RWPE1 (cell line): ENCODE data around the gene NTSR1.

ENCODE experiments used
- CTCF ChIA-PET: fragments of 350-600 bp; sonication (Branson Sonifier 250); formaldehyde crosslinking; extraction: SDS; loops from one replicate; lab custom pipeline; 2021; lab: Yijun Ruan, JAX
- POLR2A ChIA-PET: fragments of 400-600 bp; formaldehyde crosslinking; extraction: SDS; loops from one replicate; lab custom pipeline; 2020; ENCODE audit warnings: antibody characterized with exemption; ENCODE audit not compliant: low non-redundant PET; lab: Yijun Ruan, JAX
- DNase-seq: peaks from one replicate; pipeline ENCODE4 v3.0.0; 2012; ENCODE audit warnings: low spot score
- H3K27ac ChIP-seq: fragments of 450-650 bp; 2 replicates; pipeline ENCODE4 v1.5.1; 2017
- TF ChIP-seq, protein P1 (sequence below): fragments of 450-650 bp; conservative IDR thresholded peaks from 2 replicates; pipeline ENCODE4 v1.5.1; 2017; ENCODE audit warnings: low read depth, mild to moderate bottlenecking

The NTSR1 gene

DNA sequence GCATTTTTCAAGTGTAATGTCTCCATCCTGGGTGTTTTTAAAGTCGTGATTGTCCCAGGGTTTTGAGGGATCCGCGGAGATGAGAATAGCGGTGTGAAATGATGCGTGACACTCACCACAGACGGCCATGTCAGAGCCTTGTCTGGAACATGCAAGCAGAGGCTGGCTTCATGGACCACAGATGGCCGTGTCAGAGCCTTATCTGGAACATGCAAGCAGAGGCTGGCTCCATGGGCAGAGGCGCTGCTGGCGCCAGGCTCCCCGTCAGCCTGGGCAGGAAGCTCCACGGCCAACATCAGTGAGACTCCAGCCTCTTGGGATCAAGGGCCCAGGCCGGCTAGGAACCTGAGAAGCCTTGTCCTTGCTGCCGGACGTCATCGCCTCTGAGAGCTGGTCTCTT is 80.0 kb downstream of the NTSR1 start:
- no peak overlapping the region for H3K27ac ChIP-seq
- POLR2A ChIA-PET = no interaction called here
- DNase-seq = no peak
- TF ChIP-seq, protein P1, sequence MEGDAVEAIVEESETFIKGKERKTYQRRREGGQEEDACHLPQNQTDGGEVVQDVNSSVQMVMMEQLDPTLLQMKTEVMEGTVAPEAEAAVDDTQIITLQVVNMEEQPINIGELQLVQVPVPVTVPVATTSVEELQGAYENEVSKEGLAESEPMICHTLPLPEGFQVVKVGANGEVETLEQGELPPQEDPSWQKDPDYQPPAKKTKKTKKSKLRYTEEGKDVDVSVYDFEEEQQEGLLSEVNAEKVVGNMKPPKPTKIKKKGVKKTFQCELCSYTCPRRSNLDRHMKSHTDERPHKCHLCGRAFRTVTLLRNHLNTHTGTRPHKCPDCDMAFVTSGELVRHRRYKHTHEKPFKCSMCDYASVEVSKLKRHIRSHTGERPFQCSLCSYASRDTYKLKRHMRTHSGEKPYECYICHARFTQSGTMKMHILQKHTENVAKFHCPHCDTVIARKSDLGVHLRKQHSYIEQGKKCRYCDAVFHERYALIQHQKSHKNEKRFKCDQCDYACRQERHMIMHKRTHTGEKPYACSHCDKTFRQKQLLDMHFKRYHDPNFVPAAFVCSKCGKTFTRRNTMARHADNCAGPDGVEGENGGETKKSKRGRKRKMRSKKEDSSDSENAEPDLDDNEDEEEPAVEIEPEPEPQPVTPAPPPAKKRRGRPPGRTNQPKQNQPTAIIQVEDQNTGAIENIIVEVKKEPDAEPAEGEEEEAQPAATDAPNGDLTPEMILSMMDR = no peak
- CTCF ChIA-PET = interaction anchor here (0.6 to 3.8 kb wide), 7 partner anchors 20 to 172 kb away, joined by 3 to 70 read pairs (median 4); no protein-coding TSS in a partner anchor

DNA sequence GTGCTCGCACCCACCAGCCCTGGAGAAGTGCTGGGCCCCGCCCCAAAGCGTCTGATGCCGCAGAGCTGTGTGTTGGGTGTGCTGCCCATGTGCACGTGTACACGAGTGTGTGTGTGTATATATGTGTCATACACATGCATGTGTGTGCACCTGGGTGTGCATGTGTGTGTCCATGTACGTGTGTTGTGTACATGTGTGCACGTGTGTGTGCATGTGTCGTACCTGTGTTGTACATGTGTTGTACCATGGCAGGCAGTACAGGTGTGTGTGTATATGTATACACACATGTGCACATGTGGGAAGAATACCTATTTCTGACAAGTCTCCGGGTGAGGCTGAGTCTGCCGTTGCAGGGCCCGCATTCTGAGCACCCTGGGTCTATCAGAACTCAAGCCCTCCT is 81.4 kb downstream of the NTSR1 start:
- peak overlapping the region; percentile 10; the same call in 1 of the 2 replicates for H3K27ac ChIP-seq
- TF ChIP-seq, protein P1 = no peak
- DNase-seq = no peak
- ChIA-PET POLR2A (no interaction called here), CTCF (interaction anchor here (0.6 to 3.8 kb wide), 12 partner anchors 19 to 290 kb away, joined by 3 to 70 read pairs (median 8); partner anchors contain the start of gene NTSR1)

DNA sequence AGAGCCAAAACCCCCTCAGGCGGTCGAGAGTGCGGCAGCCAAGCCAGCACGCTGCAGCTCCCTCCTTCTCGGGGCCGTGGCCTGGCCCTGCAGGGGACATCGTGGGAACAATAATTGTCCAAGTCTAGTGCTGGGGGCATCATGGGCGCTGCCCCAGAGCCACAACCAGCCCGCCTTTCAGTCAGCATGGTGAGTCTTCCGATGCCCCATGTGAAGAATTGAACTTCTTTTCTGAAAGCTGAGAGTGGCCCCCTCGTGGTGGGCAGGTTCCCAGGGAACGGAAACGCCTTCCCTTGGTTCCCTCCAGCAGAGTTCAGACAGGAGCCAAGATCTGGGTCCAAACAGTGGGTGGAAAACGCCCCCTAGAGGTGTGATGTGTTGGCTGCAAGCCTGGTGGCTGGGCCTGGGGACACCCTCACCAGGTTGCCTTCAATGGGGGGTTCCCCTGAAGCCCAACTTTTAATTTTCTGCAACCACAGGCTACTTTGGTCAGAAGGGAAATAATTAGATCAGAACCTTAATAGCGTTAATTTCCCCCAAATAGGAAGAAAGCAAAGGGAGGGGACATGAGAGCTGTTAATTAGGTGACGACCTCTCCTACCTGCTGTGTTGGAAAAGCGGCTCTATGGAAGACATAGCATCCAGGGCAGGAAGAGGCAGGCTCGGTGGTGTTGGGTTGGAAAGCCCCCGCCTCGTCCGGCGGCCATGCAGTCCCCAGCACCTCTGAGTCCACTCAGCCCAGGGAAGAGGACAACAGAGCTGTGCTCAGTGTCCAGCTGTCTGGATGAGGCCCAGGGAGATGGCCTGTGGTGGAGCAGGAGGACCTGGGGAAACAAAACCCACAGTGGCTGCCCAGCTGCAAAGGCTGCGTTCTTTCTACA is 82.9 kb downstream of the NTSR1 start:
- TF ChIP-seq, protein P1 = peak; percentile 100
- ChIA-PET CTCF (interaction anchor here (0.6 to 3.8 kb wide), 54 partner anchors 9 to 441 kb away, joined by 3 to 70 read pairs (median 6); partner anchors contain the start of genes NTSR1 and SLCO4A1), POLR2A (no interaction called here)
- peak; percentile 96 for DNase-seq
- peak overlapping the region; percentile 97 for H3K27ac ChIP-seq

DNA sequence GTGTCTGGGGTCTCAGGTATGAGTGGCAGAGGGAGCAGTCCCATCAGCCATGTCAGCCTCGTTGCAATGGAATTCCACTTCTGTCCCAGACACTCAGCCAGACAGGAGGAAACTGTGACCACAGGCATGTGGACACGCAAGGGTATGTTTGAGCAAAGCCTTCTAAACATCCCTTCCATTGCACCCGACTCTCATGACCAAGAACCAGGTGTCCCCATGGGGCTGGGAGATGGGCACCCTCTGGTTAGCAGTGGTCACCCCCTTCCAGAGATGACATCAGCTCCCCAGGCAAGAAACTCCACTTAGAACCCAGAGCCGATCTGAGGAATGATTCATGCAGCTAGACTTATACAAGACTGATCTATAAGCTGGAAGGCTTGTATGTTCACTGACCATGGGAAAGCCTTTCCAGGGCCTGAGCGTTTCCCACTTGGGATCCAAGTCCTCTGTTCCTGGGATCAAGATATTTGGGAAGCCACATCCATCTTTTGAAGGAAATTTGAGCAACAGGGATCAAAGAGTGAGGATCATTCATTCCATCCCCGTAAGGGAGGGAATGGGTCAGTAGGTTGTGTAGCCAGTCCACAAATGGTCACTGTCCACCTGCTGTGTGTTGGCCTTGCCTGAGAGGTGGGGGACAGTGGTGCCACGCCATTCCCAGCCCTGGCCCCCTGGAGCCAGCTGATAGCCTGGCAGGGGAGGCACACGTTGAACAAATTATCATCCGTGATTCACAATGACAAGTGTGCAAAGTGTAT is 83.7 kb downstream of the NTSR1 start:
- no peak for DNase-seq
- peak overlapping the region; percentile 97 for H3K27ac ChIP-seq
- ChIA-PET POLR2A (interaction anchor here (0.6 kb wide), 1 partner anchor 19 kb away, joined by 3 read pairs; no protein-coding TSS in a partner anchor), CTCF (interaction anchor here (0.5 to 3.8 kb wide), 36 partner anchors 9 to 442 kb away, joined by 3 to 70 read pairs (median 9); partner anchors contain the start of genes NTSR1 and SLCO4A1)
- TF ChIP-seq, protein P1 = no peak

DNA sequence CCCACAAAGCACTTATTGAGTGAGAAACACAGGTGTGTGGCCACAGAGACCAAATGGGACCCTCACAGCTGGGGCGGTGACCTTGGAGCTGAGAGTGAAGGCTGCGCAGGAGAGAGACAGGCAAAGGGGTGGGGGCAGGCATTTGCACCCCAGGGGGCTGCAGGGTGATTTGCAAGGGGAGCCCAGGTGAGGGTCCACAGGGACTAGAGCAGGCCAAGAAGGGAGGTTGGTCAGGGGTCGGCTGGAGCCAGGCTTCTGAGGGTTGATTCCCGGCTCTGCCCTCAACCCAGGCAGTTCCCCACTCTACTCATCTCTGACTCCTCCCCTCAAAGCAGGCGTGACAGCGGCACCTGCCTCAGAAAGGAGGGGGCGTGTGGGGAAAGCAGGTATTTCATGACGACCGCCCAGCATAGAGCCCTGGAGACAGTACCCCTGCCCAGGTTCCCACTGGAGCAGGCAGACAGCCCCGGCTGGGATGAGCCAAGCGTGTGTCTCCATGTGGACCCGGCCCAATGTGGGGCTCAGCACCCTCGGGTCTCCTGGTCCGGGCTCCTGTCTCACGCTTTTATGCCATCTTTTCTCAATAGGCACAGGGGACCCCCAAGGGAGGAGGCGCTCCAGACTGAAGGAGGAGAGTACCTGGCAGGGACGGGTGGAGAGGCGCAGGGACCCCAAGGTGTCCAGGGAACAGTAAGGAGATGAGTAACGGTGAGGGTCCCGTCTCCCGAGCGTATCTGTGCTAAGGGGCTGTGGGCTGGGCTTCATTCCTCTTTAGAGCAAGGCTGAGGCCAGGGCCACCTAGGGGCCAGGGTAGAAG is 84.5 kb downstream of the NTSR1 start:
- CTCF ChIA-PET = interaction anchor here (0.5 to 2.2 kb wide), 14 partner anchors 14 to 383 kb away, joined by 3 to 22 read pairs (median 6); partner anchors contain the start of genes NTSR1 and SLCO4A1
- H3K27ac ChIP-seq = peak overlapping the region; percentile 97
- POLR2A ChIA-PET = interaction anchor here (0.6 to 1.7 kb wide), 5 partner anchors 19 to 150 kb away, joined by 3 to 4 read pairs (median 3); partner anchors contain the start of gene NTSR1
- TF ChIP-seq, protein P1 = no peak
- no peak for DNase-seq
